HG02885 (cell line): Measurements from ENCODE around the gene FNDC7.
"Not testable (repeated sequence)": the region's sequence is repeated elsewhere in the genome, so short reads cannot be mapped to it uniquely, and the experiment has no call there.

Experiments
- ATAC-seq: cut with Tn5 transposase; IDR thresholded peaks from one replicate; pipeline ENCODE4 v1.9.1; 2021; ENCODE audit warnings: mild to moderate bottlenecking; ENCODE audit not compliant: unreplicated experiment, poor library complexity

FNDC7 gene

DNA sequence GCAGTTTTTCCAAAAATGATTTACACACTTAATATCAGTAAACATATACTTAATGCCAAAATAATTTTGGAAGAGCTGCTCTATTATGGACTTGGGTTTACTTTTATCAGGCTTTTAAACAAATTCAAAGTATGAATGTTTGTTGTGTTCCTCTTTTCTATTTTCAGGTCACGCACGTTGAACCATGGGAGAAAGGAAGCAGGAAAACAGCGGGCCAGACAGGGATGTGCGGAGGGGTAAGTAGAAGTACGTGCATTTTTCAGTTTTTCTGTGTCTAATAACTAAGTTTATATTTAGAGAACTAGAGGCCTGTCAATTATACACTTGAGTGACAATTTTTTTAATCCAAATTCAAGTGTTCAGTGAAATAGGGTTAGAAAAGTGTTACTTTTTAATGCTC, 17.2 kb upstream of the FNDC7 start:
- ATAC-seq: no peak

GRCh38 chr1:108699375-108700332, 13.1 kb upstream of the FNDC7 start:
- no peak for ATAC-seq

DNA sequence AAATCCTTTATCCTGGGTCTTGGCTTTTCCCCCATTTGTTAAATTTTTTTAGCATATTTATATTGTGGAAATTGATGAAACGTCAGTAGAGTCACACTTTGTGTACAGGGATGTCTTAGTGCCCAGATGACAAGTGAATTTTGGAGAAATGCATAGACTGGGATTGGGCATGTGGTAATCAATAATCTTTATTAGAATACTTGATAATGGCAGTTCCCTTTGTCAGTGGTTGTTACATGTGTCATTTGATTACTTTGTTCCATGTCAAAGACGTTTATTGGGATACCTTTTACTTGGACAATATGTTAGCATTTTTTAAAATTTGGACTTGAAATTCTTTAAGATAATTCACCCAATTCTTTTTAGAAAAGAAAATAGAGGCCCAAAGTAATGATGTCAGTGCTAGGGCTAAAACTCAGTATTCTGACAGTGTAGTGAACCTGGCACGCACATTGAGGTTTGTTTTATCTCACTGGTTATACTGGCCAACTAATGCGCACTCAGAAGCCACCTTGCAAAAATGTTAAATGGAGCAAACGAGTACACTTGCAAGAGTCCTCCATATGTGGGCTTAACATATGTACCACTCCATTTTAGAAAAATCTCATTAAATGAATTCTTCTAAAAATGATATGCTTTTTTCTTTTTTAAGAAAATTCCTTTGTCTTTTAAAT, 11.4 kb upstream of the FNDC7 start:
- no peak for ATAC-seq

DNA sequence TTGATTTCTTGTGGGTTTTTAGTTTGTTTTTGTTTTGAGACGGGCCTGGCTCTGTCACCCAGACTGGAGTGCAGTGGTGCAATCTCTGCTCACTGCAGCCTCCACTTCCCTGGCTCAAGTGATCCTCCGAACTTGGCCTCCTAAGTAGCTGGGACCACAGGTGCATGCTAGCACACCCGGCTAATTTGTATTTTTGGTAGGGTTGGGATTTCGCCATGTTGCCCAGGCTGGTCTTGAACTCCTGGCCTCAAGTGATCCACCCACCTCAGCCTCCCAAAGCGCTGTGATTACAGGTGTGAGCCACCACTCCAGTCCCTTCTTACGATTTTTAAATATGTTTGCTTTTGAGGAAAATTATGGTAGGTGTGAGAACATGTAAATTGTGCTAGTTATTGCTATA, 10.6 kb upstream of the FNDC7 start:
- ATAC-seq: not testable (repeated sequence)

GRCh38 chr1:108703939-108704338, 8.8 kb upstream of the FNDC7 start:
- ATAC-seq: peak; percentile 27

GRCh38 chr1:108704496-108704895, 8.2 kb upstream of the FNDC7 start:
- no peak for ATAC-seq

- ATAC-seq: no peak
These were observed 6.1 kb upstream of the FNDC7 start for GRCh38 chr1:108706643-108707042.

DNA sequence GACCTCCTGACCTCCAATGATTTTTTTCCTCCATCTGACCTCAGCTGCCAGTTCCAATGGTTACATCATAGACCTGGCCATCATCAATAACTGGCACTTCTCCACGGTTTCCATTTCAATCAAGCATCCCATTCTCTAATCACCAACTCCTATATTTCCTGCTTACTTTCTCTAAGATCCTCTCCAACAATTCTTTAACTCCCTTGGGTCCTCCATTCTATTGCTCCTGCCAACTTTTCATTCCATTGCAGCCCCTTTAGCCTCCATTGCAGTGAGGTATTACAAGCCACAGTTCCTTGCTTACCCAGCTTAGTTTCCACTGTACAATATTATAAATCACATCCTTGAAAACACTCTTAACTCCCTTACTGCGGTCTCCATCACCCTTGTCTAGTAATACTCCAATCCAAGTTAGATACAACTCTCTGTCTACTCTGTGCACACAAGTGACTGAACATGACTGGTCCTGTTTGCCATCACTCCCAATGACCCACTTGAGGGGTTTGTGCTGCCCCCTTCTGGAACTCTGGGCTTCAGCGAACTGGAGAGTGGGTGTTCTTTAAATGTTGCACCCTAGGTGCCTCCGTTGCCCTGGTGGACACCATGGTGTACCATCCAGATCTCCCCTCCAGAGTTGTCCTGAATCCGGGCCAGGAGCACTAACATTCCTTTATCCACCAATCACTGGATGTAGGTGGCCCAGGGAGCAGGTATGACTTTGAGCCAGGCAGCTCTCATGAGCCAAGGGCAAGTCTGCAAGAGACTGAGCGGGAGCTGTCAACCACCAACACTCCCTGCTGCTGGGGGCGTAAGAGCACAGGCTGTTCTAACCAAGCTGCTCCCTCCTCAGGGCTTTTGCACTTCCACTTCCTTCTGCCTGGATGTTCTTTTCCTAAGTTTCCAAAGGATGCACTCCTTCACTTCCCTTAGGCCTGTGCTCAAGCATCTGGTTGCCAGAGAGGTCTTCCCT, 3.7 kb upstream of the FNDC7 start:
- ATAC-seq: peak; percentile 60

DNA sequence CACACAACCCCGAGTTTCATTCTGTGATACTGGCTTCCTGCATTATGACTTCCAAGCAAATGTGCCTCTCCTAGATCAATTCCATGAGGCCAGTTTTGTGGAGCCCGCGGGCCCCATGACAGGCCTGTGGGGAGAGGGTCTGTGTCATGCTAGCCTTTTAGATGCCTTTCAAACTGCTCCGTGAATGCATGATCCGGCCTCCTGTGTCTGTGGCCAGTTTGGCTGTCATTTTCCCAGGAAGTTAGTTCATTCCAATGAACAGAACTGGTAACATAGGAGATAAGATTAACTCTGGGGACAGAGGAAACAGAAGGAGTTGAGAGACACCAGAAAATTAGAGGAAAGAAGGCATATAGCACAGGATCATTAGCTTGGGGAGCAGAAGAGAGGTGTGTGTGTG, 3.2 kb downstream of the FNDC7 start:
- no peak for ATAC-seq

- no peak for ATAC-seq
These were observed 3.9 kb downstream of the FNDC7 start for GRCh38 chr1:108716437-108717230.

GRCh38 chr1:108717774-108718316, 5.1 kb downstream of the FNDC7 start:
- no peak for ATAC-seq

- ATAC-seq: no peak
These were observed 6.4 kb downstream of the FNDC7 start for GRCh38 chr1:108718927-108719655.

DNA sequence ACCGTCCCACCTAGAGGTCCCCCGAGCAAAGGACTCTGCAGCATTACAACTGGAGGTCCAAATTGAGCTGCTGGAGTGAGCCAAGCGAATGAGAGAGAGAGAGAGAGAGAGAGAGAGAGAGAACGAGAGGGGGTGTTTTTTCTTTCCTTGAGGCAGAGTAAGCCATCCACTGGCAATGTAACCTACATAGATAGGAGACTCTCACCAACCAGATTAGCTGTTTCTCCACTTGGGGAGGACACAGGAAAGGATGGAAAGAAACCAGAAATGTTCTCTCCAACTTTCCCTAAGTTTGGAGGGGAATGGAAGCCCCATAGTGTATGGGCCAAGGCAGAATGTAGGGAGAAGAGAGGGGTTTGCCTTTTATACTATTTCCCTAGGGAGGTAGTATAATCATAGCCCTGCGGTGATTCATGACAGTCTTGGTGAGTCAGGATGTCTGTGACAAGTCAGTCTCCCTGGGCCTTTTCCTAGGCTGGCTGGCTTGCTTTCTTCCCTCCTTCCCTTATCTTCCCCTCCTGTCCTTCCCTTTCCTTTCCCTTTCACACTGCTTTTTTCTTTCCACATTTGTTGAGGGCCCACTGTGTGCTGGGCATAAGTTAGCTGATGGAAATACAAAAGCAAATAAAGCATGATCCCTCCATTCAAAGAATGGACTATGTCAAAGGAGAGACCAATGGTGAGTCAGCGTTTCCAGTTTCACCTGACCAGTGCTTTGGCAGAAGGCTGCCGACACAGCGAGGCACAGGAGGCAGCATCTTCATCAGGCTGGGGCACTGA, 7.1 kb downstream of the FNDC7 start:
- no peak for ATAC-seq

- ATAC-seq: no peak
These were observed 9.6 kb downstream of the FNDC7 start for GRCh38 chr1:108722292-108722691.

DNA sequence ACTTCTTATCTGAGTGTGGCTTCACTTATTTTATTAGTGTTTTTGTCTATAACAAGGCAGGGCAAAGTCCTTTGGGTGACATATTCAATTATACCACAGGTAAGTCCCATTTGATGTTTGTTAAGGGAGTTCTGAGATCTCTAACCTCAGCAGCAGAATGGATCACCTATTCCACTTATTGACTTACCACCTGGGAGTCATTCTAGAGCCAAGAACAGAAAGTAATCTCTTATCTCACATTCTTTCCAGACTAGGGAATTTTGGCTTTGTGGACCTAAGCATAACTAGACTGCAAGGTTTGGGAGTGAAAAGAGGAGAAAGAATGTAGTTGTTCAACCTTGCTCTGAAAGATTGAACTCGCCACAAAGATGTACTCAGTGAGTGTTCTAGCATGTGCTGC, 13.2 kb downstream of the FNDC7 start:
- ATAC-seq: no peak

GRCh38 chr1:108728327-108728923, 15.7 kb downstream of the FNDC7 start:
- ATAC-seq: no peak

GRCh38 chr1:108729481-108729880, 16.8 kb downstream of the FNDC7 start:
- ATAC-seq: no peak

- ATAC-seq: no peak
These were observed 19.7 kb downstream of the FNDC7 start for GRCh38 chr1:108732398-108732797.
